Fibroblast of skin of left biceps (primary cell): ENCODE results near the gene BIN1.

ENCODE experiments used
- DNase-seq, 2 experiments: peaks; one replicate each; pipeline ENCODE4 v3.0.0-alpha.2; 2013; ENCODE audit warnings: low read depth in 2 of 2

The BIN1 gene

GRCh38 chr2:127104881-127105655 is 1.9 kb downstream of the BIN1 start:
- DNase-seq: no peak

- no peak for DNase-seq
Observed at GRCh38 chr2:127104166-127104660, 2.7 kb downstream of the BIN1 start.

GRCh38 chr2:127103243-127104165 is 3.5 kb downstream of the BIN1 start:
- no peak for DNase-seq

GRCh38 chr2:127102521-127103242 is 4.3 kb downstream of the BIN1 start:
- DNase-seq: no peak

- no peak for DNase-seq
Observed at GRCh38 chr2:127101756-127102477, 5.0 kb downstream of the BIN1 start.

GRCh38 chr2:127101048-127101611 is 5.8 kb downstream of the BIN1 start:
- no peak for DNase-seq

- no peak for DNase-seq
Observed at GRCh38 chr2:127100251-127101047, 6.5 kb downstream of the BIN1 start.

- DNase-seq: no peak
Observed at GRCh38 chr2:127098711-127099110, 8.2 kb downstream of the BIN1 start.

- no peak for DNase-seq
Observed at GRCh38 chr2:127097841-127098651, 8.9 kb downstream of the BIN1 start.

GRCh38 chr2:127097471-127097765 is 9.5 kb downstream of the BIN1 start:
- DNase-seq: no peak

- no peak for DNase-seq
Observed at GRCh38 chr2:127096718-127097470, 10.1 kb downstream of the BIN1 start.

- no peak for DNase-seq
Observed at GRCh38 chr2:127096280-127096679, 10.7 kb downstream of the BIN1 start.

GRCh38 chr2:127095784-127096183 is 11.2 kb downstream of the BIN1 start:
- no peak for DNase-seq

- no peak for DNase-seq
Observed at GRCh38 chr2:127095367-127095641, 11.7 kb downstream of the BIN1 start.

GRCh38 chr2:127094509-127095366 is 12.2 kb downstream of the BIN1 start:
- DNase-seq: no peak

- DNase-seq: no peak
Observed at GRCh38 chr2:127093648-127094210, 13.2 kb downstream of the BIN1 start.

GRCh38 chr2:127092901-127093516 is 13.9 kb downstream of the BIN1 start:
- DNase-seq: no peak
